Measurements from ENCODE around the gene GPER1.

Gene GPER1

DNA sequence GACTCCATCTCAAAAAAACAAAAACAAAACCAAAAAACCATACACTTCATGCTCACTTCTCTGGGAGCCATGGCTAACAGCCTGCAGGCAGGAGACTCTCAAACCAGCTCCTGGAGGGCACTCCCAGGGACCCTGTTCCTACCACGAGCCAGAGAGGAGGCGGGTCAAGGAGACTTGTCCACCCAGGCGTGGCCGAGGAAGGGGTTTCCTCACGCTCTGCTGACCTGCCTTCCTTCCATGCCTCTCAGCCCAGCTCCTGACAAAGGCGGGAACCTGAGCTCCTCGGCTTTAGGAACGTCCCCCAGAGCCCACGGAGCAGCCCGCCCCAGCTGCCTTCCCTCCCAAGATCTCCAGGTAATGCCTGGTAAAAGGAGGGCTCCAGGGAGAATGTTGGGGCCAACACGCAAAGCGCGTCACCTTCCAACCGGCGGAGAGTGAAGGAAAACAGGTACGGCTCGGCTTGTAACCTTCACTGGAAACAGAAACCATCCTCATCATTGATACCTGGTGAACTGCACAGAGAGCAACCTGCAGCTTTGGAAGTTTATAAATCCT is 34.0 kb upstream of the GPER1 start:
- no peak for DNase-seq (ENCODE audit: low read depth in 2 of 3, low spot score in 2 of 3)

DNA sequence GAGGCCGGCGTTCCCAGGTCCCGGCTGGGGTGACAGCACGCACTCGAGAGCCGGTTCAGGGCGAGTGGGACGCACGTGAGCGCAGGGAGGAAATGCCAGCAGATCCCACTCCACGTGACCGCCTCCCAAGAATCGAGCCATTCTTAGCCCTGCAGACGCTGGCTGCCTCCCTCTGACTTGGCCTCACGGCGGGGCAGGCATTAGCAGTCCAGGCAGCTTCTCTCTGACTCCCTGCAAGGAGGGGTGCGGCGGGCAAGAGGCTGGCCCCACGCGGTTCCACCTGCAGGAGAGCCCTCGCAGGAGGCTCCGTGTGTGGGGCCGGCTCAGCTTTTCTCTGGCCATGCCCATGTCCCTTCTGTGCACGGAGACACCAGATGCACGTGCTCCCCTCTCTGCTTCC is 33.5 kb upstream of the GPER1 start:
- no peak for DNase-seq (ENCODE audit: low read depth in 2 of 3, low spot score in 2 of 3)

DNA sequence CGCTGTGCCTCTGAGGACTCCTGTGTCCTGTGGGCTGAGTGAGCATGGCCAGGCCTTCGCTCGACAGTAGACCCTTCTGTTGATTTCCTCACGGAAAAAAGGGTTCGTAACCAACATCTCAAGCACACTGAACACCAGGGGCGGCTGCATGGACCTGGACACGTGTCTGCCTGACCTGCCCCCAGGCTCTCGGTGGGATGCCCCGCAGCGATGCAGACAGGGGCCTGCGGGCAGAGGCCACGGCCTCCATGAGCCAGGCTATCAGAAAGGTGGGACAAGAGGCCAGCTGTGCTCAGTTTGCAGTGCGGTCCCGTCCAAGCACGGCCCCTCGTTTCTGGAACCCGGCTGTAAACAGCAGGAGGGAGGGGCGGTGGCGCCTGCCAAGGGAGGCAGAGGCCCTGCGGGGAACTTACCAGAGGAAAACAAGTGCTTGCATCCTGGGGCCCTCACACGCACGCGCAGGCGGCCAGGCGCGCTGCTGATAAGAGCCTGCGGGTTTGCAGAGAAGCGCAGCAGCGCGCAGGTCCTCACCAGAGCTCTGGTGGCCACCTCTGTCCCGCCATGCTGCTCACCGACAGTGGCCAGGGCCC is 33.0 kb upstream of the GPER1 start:
- no peak for DNase-seq (ENCODE audit: low read depth in 2 of 3, low spot score in 2 of 3)

DNA sequence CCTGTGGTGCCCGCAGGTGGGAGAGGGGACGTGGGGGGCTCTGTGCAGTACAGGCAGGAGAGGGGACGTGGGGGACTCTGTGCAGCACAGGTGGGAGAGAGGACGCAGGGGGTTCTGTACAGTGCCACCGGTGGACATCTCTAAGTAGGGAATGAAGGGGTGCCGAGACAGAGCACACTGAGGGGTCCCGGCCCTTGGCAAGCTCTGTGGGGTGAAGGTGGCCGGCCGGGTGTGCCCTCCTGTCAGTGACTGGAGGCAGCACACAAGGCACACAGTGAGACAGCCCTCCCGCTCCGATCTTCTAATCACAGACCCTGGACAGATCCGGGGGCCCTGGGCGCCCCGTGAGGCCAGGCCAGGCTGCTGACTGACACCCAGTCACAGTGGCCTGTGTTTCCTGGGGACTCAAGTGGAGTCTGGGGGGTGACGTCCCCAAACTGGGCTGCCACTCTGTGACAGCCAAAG is 32.4 kb upstream of the GPER1 start:
- no peak for DNase-seq (ENCODE audit: low read depth in 2 of 3, low spot score in 2 of 3)

DNA sequence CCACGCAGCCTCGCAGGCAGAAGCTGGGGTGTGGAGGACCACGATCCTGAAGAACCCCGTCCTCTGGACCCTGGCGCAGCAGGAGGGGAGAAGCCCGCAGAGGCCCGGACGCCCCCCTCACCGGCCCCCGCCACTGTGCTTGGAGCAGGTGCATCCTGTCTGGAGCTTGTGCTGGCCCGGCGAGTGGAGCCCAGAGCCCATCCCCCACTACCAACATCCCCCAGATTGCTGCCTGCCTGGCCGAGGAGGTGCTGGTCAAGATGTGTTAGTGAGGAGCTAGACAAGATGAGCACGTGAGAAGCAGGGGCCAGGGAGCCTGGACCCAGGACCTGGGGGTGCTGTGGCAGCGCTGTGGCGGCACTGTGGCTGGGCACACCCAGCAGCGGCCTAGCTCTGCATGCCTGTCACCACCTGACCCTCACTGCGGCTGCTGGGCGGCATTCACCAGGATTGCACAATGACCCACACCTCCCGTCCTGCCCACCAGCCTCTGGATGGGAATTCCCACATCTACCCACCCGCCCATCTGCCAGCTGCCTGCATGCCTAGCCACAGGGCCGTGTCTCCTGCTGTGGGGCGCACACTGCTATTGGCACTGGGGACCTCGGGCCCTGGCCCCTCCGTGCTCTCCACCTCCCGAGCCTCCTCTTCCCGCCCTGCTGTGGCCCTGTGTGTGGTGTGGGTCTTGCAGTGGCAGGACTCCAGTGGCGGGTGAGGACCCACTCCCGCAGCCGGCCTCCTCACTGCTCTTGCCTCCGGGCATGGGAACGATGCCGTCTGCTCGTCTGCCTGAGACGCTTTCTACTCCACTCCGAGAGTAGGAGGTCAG is 31.7 kb upstream of the GPER1 start:
- no peak for DNase-seq (ENCODE audit: low read depth in 2 of 3, low spot score in 2 of 3)

DNA sequence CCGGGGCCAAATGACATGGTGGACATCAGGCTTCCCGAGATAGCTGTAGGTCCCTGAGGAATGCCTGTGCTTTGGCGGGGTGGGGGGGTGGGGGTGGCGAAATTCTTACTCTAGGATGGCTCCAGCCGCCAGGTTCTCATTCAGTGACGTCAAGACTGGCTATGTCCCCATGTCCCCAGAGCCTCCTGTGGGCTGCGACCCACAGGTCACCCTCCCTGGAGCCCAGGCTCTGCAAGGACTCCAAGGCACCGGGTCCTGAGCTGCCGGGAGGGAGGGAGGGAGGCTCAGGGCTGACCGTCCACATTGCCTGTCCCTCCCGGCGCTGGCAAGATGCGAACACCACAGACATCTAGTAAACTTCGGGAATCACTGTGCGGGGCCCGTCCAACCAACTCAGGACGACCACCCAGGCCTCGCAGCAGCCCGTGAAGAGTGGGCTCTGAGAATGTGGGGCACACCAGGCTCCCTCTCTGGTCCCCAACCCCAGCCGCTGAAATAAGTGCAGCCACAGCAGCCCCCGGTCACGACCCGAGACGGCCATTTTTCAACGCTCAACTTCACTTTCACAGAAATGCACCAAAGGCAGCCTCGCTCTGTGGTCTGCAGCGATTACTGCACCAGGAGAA is 31.0 kb upstream of the GPER1 start:
- DNase-seq (ENCODE audit: low read depth in 2 of 3, low spot score in 2 of 3): no peak

DNA sequence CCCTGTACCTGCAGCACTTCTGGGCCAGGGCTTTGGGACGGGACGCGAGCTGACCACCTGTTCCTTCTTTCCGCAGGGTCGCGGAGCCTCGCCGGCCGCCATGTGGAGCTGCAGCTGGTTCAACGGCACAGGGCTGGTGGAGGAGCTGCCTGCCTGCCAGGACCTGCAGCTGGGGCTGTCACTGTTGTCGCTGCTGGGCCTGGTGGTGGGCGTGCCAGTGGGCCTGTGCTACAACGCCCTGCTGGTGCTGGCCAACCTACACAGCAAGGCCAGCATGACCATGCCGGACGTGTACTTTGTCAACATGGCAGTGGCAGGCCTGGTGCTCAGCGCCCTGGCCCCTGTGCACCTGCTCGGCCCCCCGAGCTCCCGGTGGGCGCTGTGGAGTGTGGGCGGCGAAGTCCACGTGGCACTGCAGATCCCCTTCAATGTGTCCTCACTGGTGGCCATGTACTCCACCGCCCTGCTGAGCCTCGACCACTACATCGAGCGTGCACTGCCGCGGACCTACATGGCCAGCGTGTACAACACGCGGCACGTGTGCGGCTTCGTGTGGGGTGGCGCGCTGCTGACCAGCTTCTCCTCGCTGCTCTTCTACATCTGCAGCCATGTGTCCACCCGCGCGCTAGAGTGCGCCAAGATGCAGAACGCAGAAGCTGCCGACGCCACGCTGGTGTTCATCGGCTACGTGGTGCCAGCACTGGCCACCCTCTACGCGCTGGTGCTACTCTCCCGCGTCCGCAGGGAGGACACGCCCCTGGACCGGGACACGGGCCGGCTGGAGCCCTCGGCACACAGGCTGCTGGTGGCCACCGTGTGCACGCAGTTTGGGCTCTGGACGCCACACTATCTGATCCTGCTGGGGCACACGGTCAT is 30.3 kb upstream of the GPER1 start:
- no peak for DNase-seq (ENCODE audit: low read depth in 2 of 3, low spot score in 2 of 3)

DNA sequence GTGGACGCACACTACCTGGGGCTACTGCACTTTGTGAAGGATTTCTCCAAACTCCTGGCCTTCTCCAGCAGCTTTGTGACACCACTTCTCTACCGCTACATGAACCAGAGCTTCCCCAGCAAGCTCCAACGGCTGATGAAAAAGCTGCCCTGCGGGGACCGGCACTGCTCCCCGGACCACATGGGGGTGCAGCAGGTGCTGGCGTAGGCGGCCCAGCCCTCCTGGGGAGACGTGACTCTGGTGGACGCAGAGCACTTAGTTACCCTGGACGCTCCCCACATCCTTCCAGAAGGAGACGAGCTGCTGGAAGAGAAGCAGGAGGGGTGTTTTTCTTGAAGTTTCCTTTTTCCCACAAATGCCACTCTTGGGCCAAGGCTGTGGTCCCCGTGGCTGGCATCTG is 29.6 kb upstream of the GPER1 start:
- no peak for DNase-seq (ENCODE audit: low read depth in 2 of 3, low spot score in 2 of 3)

DNA sequence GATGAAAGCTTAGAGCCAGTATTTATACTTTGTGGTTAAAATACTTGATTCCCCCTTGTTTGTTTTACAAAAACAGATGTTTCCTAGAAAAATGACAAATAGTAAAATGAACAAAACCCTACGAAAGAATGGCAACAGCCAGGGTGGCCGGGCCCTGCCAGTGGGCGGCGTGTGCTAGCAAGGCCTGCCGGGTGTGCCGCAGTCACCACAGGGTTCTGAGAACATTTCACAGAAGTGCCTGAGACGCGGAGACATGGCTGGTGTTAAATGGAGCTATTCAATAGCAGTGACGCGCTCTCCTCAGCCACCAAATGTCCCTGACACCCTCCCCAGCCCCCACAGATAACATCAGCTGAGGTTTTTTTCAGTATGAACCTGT is 29.1 kb upstream of the GPER1 start:
- DNase-seq (ENCODE audit: low read depth in 2 of 3, low spot score in 2 of 3): no peak

DNA sequence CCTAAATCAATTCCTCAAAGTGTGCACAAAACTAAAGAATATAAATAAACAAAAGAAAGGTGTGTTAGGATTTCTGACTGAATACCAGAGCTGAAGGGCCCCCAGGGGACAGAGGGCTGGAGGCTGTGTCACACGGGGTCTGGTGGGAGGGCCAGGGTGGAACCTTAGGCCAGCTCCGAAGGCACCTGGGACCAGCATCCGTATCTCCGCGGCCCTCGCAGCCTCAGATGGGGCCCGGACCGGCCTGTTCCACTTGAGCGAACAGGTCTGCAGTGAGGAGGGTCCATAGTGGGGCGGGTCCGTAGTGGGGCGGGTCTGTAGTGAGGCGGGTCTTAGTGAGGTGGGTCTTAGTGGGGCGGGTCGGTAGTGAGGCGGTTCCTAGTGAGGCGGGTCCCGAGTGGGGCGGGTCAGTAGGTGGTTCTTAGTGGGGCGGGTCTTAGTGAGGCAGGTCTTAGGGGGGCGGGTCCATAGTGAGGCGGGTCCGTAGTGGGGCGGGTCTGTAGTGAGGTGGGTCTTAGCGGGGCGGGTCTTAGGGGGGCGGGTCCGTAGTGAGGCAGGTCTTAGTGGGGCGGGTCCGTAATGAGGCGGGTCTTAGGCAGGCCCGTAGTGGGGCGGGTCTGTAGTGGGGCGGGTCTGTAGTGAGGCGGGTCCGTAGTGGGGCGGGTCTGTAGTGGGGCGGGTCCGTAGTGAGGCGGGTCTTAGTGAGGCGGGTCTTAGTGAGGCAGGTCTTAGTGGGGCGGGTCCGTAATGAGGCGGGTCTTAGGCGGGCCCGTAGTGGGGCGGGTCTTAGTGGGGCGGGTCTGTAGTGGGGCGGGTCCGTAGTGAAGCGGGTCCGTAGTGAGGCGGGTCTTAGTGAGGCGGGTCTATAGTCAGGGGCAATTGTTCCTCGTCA is 28.5 kb upstream of the GPER1 start:
- no peak for DNase-seq (ENCODE audit: low read depth in 2 of 3, low spot score in 2 of 3)

DNA sequence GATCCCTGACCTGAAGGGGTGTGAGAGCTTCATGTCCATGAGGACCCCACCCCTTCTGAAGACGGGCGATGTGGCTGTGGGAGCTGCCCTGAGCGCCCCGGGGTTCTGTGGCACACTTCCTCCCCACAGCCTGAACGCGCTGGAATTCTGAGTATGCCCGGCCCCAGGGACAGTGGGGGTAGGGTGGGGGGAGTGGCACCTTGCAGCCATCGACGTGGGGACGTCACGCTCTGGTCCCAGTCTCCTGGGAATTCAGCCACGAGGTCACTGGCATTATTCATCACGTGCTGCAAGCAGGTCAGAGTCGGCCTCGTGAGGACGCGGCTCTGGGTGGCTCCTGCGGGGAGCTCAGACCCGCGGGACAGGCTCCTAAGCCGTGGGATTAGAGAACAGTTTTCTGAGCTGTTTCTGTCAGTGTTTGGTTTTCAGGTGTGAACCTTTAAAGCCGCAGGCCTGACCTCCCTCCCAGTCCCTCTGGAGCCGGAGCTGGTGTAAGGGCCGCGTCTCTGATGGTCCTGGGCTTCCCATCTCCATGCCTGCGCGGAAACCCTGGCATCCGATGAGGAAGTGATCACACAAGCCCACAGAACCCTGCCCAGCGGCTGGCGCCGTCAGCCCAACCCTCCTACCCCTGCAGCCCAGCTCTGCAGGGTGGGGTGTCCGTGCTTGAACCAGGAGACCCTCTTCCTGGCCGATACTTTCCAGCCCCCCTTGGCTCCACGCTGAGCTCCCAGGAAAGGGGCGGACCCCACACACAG is 27.4 kb upstream of the GPER1 start:
- DNase-seq (ENCODE audit: low read depth in 2 of 3, low spot score in 2 of 3): no peak

DNA sequence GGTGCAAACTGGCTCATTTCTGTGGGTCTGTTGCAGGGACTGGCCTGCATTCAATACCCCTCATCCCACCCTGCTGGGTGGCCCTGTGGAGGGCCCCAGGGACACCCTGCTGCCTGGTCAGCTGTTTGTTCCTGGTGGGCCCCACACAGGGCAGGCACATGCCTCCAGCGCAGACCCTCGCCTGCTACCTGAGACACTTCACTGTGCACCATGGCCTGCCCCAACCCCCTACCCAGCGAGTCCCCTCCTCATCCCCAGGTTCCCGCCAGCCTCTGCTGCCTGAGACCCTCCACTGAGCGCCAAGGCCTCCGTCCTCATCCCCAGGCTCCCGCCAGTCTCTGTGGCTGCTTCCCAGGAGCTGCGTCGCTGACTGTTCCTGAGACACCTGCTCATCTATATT is 26.7 kb upstream of the GPER1 start:
- no peak for DNase-seq (ENCODE audit: low read depth in 2 of 3, low spot score in 2 of 3)

DNA sequence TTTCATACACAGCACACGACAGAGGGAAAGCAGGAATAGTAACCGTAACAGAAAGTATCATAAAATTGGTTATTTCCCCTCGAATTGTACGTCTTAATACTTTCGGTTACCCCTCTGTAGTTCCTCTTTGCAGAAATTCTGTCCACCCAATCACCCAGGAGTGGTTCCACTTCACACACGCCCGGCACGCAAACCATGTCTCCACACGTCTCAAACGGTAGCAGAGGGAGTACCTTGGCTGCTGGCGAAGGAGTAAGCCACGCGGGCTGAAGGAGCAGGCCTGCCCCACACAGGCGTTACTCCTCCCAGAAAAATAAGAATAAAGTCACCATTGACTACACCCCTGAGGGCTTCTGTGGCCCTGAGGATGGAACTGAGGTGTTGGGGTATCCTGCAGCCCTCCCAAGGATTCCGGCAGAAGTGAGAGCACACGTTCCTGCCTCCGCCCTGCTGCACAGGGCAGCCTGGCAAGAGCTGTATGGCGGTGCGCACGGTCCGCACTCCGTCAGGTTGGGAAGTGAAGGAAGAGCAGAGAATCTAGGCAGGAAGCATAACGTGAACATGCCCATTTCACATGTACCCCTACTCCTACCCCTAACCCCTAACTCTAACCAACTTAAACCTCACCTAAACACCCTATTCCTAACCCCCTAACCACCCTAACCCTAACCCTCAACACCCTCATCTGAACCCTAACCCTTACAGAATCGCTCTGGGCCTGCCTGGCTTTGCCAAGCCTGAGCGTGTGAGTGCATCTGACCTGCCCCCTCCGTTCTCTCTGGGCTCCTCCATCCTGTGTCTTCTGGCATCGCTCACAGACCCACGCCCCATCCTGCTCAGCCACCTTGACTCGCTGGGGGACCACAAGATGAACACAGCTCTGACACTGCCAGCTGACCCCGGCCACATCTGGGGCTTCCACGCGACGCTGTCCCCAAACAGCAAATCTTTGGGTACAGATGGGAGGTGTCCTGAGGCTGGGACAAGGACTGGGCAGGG is 25.3 kb upstream of the GPER1 start:
- DNase-seq (ENCODE audit: low read depth in 2 of 3, low spot score in 2 of 3): no peak

DNA sequence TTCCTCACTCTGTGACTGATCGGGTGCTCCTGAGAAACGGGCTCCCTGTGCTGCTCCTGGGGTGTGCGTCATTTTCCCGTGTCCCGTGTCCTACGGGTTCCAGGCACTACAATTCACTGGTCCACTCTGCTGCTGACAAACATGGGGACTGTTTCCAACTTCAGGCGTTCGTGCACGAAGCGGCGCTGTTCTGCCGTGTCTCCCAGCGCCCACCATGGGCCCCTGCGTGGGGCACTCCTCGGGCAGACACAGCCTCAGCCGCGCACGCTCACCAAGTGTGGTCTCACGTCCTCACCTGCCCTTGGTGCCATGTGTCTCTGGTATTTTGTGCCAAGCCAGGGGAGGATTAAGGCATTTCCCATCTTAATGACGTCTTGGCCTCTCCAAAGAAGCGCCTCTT is 24.6 kb upstream of the GPER1 start:
- DNase-seq (ENCODE audit: low read depth in 2 of 3, low spot score in 2 of 3): no peak

DNA sequence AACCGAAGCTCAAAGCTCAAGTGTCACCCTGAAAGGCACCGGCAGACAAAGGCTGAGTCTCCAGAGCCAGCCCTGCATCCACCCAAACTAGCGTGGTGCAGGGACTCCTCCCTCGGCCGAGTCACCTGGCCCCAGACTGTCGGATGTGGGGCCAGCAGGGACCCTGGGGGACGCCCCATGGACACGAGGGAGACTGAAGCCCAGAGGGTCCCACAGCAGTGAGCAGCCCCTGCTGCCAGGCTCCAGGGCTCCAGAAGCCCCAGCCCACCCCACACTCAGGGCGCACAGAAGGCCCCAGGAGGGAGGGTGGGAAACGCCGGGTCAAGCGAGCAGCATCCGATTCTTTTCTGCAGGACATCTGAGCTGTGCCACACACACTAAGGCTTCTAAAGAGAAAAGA is 23.3 kb upstream of the GPER1 start:
- DNase-seq (ENCODE audit: low read depth in 2 of 3, low spot score in 2 of 3): no peak

DNA sequence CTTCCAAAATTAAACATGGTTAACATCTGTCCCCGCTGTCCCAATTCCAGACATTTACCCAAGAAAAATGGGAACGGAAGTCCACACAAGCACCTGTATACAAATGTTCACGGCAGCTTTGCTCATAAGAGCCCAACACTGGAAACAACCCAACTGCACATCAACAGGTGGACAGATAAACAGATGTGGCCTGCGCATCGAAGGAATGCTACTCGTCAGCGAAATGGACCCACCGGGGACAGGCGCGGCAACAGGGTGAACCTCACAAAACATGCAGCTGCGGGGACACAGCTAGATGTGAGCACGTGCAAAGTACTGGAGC is 22.7 kb upstream of the GPER1 start:
- no peak for DNase-seq (ENCODE audit: low read depth in 2 of 3, low spot score in 2 of 3)

DNA sequence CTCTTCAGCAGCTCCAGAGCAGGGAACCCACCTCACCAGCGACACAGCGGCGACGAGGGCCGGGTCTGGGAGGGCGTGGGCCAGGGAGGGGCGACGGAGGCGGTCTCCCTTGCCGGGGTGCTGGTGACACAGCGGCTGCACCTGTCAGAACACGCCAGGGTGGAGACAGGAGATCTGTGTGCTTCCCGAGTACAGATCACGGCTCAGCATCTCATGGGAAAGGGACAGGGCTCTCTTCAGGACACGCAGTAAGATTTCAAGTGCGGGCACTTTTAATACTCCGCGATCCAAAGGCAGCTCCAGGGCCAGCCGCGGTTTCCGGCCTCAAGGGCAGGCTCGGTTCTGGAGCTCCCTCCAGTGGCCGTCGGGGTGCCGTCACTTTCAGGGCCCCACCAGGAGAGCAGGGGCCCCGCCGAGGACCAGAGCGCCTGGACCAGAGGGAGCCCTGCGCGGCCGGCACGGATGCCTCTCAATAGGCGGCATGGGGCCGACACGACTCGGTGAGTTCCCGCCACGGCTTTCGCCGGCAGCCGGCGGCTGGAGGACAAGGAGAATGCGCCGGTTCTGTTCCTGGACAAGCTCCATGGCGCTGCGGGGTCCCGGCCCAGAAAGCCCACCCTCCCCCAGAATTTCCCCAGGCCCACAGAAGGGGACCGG is 22.2 kb upstream of the GPER1 start:
- peak; percentile 48 to 60 (median 59) for DNase-seq (ENCODE audit: low read depth in 2 of 3, low spot score in 2 of 3)

DNA sequence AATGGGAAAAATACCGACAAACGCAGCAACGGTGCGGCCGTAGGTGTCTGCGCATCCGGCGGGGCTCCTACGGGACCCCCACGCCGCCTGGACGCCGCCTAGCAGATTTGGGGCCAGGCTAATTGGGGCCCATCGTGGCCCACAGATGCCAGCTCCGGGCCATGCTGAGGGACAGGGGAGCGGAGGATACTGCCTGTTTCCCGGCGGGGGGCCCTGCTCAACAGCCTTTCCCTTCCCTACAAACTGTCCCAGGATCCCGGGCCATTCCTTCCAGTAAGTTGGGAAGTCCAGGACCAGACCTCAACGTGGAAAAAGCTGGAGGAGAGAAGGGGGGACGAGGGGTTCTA is 21.7 kb upstream of the GPER1 start:
- DNase-seq (ENCODE audit: low read depth in 2 of 3, low spot score in 2 of 3): no peak

Measured in activated CD8-positive, alpha-beta memory T cell treated with anti-CD3 and anti-CD28 coated beads for 48 hours (primary cell).